Epithelial cell of prostate (primary cell): ENCODE results near the gene KCNIP3.

Experiments used
- DNase-seq: peaks from one replicate; pipeline ENCODE4 v3.0.0-alpha.2; 2011; ENCODE audit warnings: low read depth, low spot score
- H3K27ac ChIP-seq: fragments of 450-650 bp; 2 replicates; pipeline ENCODE4 v1.5.1; 2017; ENCODE audit warnings: mild to moderate bottlenecking

The KCNIP3 gene

DNA sequence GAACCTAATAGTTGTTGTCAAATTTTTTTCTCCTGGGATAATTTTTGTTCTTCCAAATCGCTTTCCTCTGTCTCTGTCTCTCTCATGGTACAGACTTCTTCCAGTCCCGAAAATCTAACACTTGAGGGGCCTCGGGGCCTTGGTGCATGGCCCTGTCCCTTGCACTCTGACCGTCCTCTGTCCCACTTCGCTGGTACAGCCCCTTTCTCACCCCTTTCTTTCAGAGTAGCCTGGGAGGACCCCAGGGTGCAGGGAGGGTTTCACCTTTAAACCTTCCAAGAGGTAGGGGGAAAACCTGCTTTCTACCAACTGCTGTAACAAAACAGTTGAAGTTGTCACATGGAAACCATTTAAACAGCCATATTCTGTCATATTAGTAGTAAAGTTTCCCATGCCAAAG lies 83.1 kb downstream of the KCNIP3 start:
- no peak for DNase-seq
- H3K27ac ChIP-seq = no peak overlapping the region

DNA sequence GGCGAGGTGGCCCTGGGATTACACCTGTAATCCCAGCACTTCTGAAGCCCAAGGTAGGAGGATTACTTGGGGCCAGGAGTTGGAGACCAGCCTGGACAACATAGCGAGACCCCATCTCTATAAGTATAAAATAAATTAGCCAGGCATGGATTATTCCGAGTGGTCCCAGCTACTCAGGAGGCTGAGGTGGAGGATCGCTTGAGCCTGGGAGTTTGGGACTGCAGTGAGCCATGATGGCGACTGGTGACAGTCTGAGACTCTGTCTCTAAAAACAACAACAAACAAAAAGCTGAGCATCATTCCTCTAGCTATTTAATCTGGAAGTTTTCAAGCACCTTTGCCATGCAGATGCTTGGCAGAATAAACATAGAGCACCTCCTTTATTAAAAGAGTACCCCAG lies 83.6 kb downstream of the KCNIP3 start:
- H3K27ac ChIP-seq = no peak overlapping the region
- DNase-seq = no peak

DNA sequence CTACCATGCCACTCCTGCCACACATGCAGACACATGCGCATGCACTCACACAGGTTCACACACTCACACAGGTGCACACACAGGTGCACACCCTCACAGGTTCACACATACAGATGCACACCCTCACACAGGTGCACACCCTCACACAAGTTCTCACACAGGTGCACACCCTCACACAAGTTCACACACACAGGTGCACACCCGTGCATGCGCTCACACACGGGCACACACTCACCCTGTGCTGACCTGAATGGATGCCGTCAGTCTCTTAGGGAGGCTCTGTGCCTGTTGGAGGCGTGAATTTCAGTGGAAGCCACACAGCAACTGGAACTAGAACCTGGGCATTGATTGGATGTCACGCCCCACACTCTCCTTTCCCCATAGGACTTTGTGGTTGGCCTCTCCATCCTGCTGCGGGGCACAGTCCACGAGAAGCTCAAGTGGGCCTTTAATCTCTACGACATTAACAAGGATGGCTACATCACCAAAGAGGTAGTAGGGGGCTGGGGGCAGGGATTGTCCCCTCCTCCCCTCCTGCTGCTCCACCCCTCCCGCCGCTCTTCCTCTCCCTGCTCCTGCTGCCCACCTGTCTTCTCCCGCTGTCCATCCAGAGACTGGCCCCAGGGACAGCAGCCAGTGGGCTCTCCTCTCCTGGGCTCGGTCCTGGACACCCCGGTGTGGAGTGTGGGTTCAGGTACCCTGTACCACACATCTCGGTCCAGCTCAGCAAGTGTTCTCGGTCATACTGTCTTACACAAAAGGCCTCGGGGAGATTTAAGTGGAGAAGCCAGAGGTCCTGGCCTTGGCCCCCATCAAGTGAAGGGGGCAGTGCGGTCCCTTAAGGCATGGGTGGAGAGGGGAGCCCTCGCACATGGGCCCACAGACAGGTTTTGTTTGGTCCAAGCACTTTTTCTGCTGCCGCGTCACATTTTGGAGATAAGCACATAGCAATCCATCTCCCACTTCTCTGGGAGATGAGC lies 84.4 kb downstream of the KCNIP3 start:
- H3K27ac ChIP-seq = no peak overlapping the region
- no peak for DNase-seq

DNA sequence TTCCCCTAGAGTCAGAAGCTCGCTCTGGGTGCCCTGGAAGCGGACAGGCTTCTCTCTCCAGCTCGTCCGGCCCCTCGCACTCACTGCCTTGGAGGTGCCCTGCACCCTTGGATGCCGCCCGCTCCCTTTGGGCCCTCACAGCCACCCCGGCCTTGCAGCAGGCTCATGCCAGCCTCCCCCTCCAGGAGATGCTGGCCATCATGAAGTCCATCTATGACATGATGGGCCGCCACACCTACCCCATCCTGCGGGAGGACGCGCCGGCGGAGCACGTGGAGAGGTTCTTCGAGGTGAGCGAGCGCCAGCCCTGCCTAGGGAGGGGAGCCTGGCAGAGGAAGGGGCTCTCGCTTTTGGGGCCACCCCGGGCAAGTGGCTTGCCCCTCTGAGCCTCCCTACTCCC lies 85.0 kb downstream of the KCNIP3 start:
- H3K27ac ChIP-seq = no peak overlapping the region
- no peak for DNase-seq

DNA sequence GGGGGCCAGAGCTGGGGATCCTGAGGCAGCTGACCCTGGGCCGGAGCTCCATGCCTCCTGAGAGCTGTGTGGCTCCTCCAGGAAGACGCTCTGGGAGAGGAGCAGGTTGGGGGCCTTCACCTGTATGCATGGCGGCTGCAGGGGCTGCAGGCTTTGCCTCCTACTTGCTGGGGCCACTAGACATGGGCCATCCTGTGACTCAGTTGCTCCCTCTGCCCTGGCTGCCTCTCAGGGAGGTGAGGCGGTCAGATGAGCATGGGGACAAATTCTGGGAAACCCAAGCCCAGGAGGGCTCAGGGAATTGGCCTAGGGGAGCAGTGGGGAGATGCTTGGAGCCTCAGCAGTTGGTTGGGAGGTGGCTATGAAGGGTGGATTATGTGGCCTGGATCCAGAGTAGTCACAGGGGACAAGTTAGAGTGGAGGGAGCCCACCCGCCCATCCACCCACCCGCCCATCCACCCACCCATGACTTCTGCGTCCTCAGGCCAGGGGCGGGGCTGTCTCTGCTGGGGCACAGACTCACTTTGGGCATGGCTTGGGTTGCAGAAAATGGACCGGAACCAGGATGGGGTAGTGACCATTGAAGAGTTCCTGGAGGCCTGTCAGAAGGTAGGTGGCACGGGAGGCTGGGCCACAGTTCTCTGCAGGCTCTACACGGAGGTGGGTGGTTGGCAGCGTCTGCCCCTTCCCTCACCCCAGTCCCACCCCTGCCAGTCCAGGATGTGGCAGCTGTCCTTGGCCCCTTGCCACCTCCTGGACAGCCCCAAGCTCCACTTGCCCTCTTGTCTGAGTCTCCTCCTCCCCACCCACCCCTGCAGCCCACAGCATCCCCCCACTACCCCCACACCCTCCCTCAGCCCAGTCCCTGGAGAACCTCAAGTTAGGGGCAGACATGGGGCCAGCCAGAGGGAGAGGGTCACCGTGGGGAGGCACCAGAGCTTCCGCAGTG lies 85.8 kb downstream of the KCNIP3 start:
- H3K27ac ChIP-seq = no peak overlapping the region
- no peak for DNase-seq

DNA sequence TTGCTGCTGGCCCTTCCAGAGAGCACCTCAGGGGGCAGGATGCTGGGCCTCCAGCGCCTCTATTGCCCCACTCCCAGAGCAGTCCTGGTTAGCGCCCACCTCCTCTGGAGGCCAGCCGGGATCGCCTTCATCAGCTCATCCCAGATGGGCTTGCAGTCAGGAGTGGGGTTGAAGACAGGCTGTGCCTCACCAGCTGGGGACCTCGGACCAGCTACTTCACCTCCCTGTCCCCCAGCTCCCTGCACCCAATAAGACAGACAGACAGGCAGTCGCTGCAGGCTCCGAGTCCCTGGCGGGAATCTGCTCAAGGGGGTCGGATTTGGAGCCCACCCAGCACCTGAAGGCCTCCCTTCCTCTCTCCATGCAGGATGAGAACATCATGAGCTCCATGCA lies 86.5 kb downstream of the KCNIP3 start:
- H3K27ac ChIP-seq = no peak overlapping the region
- no peak for DNase-seq

DNA sequence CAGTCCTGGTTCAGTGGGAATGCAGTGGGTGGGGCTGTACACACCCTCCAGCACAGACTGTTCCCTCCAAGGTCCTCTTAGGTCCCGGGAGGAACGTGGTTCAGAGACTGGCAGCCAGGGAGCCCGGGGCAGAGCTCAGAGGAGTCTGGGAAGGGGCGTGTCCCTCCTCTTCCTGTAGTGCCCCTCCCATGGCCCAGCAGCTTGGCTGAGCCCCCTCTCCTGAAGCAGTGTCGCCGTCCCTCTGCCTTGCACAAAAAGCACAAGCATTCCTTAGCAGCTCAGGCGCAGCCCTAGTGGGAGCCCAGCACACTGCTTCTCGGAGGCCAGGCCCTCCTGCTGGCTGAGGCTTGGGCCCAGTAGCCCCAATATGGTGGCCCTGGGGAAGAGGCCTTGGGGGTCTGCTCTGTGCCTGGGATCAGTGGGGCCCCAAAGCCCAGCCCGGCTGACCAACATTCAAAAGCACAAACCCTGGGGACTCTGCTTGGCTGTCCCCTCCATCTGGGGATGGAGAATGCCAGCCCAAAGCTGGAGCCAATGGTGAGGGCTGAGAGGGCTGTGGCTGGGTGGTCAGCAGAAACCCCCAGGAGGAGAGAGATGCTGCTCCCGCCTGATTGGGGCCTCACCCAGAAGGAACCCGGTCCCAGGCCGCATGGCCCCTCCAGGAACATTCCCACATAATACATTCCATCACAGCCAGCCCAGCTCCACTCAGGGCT lies 87.9 kb downstream of the KCNIP3 start:
- DNase-seq = no peak
- no peak overlapping the region for H3K27ac ChIP-seq

DNA sequence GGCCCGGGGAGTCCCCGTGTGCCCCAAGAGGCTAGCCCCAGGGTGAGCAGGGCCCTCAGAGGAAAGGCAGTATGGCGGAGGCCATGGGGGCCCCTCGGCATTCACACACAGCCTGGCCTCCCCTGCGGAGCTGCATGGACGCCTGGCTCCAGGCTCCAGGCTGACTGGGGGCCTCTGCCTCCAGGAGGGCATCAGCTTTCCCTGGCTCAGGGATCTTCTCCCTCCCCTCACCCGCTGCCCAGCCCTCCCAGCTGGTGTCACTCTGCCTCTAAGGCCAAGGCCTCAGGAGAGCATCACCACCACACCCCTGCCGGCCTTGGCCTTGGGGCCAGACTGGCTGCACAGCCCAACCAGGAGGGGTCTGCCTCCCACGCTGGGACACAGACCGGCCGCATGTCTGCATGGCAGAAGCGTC lies 88.4 kb downstream of the KCNIP3 start:
- no peak for DNase-seq

DNA sequence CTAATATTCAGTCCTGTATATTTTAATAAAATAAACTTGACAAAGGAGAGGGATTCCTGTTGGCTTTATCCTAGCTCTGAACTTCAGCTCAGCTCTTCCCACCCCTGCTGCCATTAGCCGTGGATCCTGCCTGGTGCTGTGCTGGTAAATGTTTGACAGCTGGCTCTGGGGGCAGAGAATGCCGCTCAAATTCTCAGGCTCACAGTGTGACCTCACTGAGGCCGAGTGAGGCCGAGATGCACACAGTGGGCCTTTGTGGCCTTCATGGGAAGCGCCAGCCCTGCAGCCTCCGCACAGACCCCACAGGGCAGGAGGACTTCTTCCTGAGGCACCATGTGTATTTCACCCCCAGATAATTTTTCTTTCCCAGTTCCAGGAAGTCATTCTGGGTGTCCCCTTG lies 88.9 kb downstream of the KCNIP3 start:
- no peak for DNase-seq
- H3K27ac ChIP-seq = no peak overlapping the region

More for the DNA sequence above, 88.4 kb downstream of the KCNIP3 start:
- no peak overlapping the region for H3K27ac ChIP-seq

DNA sequence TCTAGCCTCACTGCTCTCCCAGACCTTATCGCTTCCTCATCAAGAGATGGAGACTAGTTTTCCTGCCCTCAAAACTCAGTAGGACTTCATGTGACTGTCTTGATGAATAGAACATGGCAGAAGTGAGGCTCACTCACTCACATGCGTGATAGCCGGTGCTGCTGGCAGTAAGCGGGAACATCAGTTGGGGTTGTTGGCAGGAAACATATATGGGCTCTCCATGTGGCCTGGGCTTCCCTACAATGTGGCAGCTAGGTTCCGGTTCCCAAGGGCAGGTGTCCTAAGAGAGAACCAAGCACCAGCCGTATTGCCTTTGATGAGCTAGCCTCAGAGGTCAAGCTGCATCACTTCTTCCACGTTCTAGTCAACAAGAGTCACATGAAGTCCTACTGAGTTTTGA lies 90.2 kb downstream of the KCNIP3 start:
- H3K27ac ChIP-seq = no peak overlapping the region

DNA sequence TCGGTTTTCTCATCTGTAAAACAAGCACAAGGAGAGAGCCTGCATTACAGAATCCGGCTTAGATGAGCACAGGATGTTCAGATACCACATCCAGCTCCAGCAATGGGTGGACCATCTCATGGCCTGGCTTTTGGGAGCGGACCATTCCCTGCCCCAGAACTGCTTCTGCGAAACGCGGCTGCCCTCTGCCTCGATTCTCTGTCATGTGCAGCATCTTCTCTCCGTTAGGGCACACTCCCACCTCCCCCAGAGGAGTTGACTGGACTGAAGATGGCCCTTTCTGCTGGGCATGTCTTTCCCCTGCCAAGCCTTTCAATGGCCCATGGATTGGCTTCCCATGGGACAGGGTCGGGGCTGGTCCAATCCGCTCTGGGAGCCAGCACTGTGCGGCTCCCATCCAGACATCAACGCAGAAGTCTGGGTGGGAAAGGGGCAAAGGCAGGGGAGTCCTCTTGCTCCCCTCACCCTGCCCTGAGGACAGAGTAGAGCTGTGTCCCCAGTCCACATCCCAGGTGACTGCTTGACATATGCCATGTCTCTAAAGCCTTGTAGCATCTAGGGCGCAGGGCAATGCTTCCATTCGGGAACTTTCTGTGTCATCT lies 91.0 kb downstream of the KCNIP3 start:
- no peak for DNase-seq
- H3K27ac ChIP-seq = no peak overlapping the region

More for the DNA sequence above, 90.2 kb downstream of the KCNIP3 start:
- DNase-seq = no peak

DNA sequence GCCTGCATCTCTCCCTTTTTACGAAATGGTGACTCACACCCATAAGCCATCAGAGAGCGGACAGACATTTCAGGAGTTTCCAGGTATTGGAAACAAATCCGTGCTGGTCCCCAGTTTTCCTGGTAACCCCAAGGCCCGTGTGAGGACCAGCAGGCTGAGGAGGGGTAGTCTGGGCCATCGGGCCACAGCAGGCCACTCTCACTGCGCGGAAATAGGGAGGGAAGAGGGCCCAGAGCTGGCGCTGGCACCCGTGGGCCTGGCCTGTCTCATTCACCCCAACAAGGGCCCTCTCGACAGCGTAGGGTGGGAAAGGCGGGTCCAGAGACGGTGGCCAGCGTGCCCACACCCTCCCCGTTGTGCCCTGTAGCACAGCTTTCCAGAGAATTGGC lies 91.7 kb downstream of the KCNIP3 start:
- no peak for DNase-seq
- no peak overlapping the region for H3K27ac ChIP-seq

DNA sequence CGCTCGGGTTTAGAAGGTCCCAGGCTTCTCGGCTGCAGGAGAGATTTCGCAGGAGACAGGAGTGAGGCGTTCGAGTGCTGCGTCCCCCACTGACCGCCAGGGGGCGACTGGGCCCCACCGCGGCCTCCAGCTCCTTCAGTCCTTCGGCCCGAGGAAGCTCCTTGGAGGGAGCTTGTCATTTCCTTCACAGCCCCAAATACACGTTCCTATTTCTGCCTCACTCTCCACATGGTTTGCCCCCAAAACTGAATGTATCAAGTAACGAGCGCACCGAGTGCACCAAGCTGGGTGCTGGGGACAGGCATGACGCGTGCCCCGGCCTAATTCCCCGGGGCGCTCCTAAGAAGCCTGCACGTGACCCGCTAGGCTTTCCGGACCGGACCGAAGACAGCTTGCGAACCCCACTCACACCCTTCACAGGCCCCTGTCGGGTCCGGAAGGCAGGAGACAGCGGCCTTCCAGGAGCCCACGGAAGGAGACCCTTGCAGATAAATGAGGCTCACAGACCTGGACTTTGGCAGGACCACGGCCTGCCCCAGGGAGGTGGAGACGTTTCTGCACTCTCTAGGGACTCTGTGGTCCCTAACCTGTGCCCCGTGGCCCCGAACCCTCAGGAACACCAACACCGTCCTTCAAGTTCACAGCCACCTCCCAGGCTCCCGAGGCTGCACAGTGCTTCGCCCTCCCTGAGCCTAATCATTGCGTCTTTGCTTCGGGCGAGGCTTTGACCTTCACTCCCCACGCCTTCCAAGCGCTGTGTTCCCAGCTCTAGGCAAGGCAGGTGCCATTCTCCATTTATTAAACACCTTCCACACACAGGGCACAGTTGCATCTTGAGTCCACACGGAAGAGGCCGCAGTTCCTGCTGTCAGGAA lies 92.3 kb downstream of the KCNIP3 start:
- H3K27ac ChIP-seq = no peak overlapping the region
- DNase-seq = no peak

DNA sequence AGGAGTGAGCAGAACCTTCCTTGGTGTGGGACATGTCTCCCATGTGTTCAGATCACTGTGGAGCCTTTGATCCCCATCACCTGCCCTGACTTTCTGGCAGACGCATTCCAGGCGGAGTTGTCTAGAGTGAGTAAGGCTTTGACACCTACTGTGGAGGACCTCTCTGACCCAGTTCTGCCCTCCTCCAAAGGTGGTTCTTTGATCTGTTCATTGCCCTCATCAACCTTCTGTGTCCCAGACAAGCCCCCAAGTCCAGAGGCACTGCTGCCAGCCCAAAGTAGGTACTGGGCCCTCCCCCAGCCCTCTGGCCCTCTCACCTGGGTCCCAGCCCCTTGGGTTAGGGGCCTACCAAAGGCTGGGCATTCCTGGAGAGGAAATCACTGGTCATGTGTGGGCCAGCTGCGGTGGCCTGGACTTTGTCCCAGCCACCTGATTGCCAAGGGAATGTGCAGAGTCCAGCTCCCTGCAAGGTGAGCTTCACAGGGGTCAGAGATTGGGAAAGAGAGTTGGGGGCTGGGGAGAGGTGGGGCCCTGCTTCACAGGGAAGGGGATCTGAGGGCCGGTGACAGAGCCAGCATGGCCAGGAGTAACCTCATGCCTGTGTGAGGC lies 93.2 kb downstream of the KCNIP3 start:
- DNase-seq = no peak
- no peak overlapping the region for H3K27ac ChIP-seq

DNA sequence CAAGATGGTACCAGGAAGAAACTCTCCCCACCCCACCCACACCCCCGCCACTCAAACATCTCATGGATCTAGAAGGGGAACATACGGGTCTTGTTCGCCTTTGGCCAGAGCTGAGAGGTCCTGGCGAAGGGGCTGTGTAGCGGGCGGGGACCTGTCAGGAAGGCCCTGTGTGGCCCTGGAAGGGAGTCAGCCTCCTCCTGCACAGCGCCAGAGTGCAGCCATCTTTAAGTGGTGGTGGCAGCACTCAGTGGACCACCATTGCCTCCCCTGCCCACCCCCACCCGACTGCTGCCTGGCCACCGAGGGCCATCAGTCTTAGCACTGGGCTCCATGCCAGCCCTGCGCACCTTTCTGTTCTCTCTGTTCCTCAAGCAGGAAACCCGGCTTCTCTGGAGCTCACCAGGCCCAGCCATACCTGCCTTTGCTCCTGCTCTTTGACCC lies 93.8 kb downstream of the KCNIP3 start:
- no peak for DNase-seq
- H3K27ac ChIP-seq = no peak overlapping the region

DNA sequence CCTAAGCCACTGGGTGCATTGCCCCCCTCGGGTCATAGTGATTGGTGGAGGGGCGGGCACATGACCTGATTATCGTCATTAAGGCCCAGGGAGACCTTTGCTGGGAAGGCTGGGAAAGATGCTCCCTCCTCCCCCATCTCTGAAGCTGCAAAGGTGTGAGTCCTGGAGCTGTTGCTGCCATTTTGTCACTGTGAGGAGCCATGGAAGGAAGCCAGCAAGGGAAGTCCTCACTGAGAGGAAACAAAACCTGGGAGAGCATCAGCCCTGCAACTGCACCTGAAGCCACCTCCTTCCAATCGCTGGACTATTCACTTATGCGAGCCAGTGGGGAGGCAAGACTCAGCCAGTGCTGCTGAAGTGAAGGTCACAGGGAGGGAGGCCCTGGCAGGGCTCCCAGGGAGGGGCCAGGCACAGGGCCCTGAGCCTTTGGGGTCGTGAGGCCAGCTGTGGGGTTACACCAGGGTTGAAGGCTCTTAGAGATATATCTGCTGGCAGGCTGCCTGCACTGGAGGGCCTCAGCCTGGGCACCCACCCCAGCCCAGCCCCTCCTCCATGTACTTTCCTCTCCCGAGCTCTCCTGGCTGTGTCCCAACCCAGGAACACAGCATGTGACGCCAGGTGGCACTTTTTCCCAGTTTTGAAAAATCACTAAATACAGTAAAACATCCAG lies 94.6 kb downstream of the KCNIP3 start:
- DNase-seq = no peak
- H3K27ac ChIP-seq = no peak overlapping the region

DNA sequence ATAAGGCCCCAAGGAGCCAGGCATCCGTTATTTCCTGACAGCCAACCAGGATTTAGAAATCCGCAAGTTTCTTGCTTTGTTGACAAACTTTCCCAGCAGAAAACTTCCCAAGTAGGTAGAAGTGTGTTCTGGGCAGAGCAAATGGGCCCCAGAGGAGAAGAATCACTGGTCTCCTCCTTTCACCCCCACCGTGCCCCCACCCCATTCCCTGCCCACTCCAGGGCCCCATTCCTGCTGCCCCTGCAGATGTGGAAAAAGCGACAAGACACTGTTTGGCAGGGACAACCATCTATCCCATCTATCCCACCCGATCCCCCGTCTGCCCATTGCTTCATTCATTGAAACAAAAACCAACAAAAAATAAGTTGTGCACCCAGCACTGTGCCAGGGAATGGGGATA lies 95.2 kb downstream of the KCNIP3 start:
- DNase-seq = no peak
- no peak overlapping the region for H3K27ac ChIP-seq
